ENCODE results near the gene GOSR1.
"Not testable (repeated sequence)": the region's sequence is repeated elsewhere in the genome, so short reads cannot be mapped to it uniquely, and the experiment has no call there.

GOSR1 gene

DNA sequence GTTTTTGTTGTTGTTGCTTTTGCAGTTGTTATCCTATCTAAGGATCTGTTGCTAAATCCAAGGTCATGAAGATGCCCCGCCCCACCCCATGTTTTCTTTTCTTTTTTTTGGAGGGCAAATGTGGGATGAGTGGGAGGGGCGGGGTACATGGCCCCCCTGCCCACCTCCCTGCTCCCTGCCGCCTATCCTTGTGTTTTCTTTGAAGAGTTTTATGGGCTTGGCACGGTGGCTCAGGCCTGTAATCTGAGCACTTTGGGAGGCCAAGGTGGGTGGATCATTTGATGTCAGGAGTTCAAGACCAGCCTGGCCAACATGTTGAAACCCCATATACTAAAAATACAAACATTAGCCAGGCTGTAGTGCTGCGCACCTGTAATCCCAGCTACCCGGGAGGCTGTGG is 18.8 kb upstream of the GOSR1 start:
- Histone ChIP-seq H3K4me3 (ENCODE audit: low read length) (no peak overlapping the region), H3K27me3 (ENCODE audit: control insufficient read depth, insufficient read depth, low read length) (no peaks in the 10 kb centered on the region), H3K36me3 (ENCODE audit: control insufficient read depth, insufficient read depth, low read length) (peaks cover 3% of the 10 kb centered on the region; the same call in 1 of the 2 replicates), H3K9me3 (ENCODE audit: control insufficient read depth, insufficient read depth, low read length) (no peaks in the 10 kb centered on the region), H3K4me1 (ENCODE audit: control insufficient read depth, insufficient read depth, low read length) (no peaks in the 10 kb centered on the region), H3K27ac (ENCODE audit: low read length) (no peak overlapping the region)
- DNase-seq (ENCODE audit: low read depth, low spot score) = no peak
- WGBS (ENCODE audit: insufficient coverage, insufficient read length) = no CpG with 5 or more reads among the region's 6 CpGs

DNA sequence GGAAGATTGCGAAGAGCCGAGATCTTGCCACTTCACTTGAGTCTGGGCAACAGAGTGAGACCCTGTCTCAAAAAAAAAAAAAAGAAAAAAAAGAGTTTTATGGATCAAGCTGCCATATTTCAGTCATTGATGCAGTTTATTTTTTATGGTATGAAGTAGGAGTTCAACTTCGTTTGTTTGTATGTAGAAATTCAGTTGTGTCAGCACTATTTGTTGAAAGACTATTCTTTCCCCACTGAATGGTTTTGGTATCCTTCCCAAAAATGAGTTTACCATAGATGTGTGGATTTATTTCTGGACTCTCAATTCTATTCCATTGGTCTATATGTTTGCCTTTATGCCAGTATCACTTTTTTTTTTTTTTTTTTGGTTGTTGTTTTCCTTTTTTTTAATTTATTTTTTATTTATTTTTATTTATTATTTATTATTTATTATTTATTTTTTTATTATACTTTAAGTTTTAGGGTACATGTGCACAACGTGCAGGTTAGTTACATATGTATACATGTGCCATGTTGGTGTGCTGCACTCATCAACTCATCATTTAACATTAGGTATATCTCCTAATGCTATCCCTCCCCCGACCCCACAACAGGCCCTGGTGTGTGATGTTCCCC is 18.3 kb upstream of the GOSR1 start:
- not testable (repeated sequence) for H3K9me3 ChIP-seq (ENCODE audit: control insufficient read depth, insufficient read depth, low read length); H3K36me3 ChIP-seq (ENCODE audit: control insufficient read depth, insufficient read depth, low read length); DNase-seq (ENCODE audit: low read depth, low spot score); H3K27me3 ChIP-seq (ENCODE audit: control insufficient read depth, insufficient read depth, low read length); H3K27ac ChIP-seq (ENCODE audit: low read length); H3K4me1 ChIP-seq (ENCODE audit: control insufficient read depth, insufficient read depth, low read length); H3K4me3 ChIP-seq (ENCODE audit: low read length)
- no CpG with 5 or more reads among the region's 5 CpGs for WGBS (ENCODE audit: insufficient coverage, insufficient read length)

DNA sequence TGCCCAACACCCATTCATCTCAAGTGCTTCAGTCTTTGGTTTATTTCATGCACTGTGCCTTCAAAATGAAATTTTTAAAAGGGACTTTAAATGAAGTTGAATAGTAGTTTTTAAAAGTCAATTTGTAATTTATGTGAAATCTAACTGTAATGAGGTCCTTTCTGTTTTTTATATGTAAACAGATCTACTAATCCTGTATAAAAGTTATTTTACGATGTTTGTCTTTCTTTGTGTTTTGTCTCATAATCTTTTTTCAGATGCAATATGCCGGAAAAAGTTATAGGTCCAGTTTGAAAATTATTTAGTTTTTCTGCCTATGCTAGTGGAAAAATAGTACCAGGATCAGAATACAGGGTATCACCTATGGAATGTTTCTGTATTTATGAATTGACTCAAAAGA is 8.7 kb upstream of the GOSR1 start:
- no CpG with 5 or more reads among the region's 2 CpGs for WGBS (ENCODE audit: insufficient coverage, insufficient read length)
- Histone ChIP-seq H3K36me3 (ENCODE audit: control insufficient read depth, insufficient read depth, low read length) (no peaks in the 10 kb centered on the region; the same call in 1 of the 2 replicates), H3K9me3 (ENCODE audit: control insufficient read depth, insufficient read depth, low read length) (no peaks in the 10 kb centered on the region), H3K27me3 (ENCODE audit: control insufficient read depth, insufficient read depth, low read length) (no peaks in the 10 kb centered on the region), H3K4me1 (ENCODE audit: control insufficient read depth, insufficient read depth, low read length) (no peaks in the 10 kb centered on the region), H3K27ac (ENCODE audit: low read length) (no peak overlapping the region), H3K4me3 (ENCODE audit: low read length) (no peak overlapping the region)
- DNase-seq (ENCODE audit: low read depth, low spot score) = no peak

DNA sequence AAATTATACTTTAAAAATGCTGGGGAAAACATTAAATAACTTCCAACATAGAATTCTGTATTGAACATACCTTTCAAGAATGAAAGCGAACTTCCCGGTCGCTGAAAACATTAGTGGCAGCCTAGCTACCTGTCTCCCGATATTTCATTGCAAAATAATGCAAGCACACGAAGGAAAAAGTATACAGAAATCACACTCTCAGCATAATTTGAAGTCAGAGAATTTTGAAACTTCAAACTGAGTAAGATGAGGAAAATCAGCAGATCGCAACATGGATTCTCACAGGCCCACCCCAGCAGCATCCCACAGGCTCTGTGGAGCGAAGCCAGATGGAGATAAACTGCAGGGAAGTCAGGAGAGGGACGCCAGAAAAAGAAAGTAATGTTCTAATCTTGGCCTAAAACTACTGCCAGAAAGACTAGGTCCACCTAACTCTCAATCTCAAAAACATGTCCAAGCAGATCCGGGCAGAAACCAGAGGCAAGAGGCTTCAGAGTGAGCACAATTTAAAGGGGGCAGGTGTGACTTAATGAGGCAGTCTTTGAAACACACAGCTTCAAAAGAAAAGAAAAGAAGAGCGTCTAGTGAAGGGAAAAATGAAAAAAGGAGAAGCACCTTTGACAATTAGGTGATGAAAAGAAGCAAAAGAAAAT is 4.8 kb upstream of the GOSR1 start:
- no CpG with 5 or more reads among the region's 10 CpGs for WGBS (ENCODE audit: insufficient coverage, insufficient read length)
- H3K9me3 ChIP-seq (ENCODE audit: control insufficient read depth, insufficient read depth, low read length) = no peaks in the 10 kb centered on the region

DNA sequence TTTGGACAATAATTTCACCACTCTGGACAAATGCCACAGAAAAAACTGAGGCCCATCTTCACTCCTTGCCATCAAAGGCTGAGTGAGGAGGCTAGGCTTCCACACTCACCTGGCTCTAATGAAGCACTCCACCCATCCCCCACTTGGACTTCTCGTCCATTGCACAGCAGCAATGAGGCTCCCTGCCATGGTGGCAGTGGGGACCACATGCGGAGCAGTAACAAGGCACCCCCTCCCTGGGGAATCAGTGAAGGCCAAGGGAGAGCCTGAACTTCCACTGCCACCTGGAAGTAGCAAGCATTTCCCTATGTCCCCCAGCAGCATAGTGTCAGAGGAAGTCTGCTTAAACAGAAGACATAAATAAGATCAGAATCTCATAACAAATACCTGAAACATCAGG is 2.0 kb upstream of the GOSR1 start:
- H3K4me1 ChIP-seq (ENCODE audit: control insufficient read depth, insufficient read depth, low read length) = no peaks in the 10 kb centered on the region
- no peak overlapping the region for H3K4me3 ChIP-seq (ENCODE audit: low read length)
- no peaks in the 10 kb centered on the region for H3K27me3 ChIP-seq (ENCODE audit: control insufficient read depth, insufficient read depth, low read length)
- no peaks in the 10 kb centered on the region for H3K36me3 ChIP-seq (ENCODE audit: control insufficient read depth, insufficient read depth, low read length)
- H3K27ac ChIP-seq (ENCODE audit: low read length) = no peak overlapping the region
- no CpG with 5 or more reads among the region's 2 CpGs for WGBS (ENCODE audit: insufficient coverage, insufficient read length)
- DNase-seq (ENCODE audit: low read depth, low spot score) = no peak
- no peaks in the 10 kb centered on the region for H3K9me3 ChIP-seq (ENCODE audit: control insufficient read depth, insufficient read depth, low read length)

More for the DNA sequence above, 4.8 kb upstream of the GOSR1 start:
- no peak for DNase-seq (ENCODE audit: low read depth, low spot score)
- Histone ChIP-seq H3K4me1 (ENCODE audit: control insufficient read depth, insufficient read depth, low read length) (no peaks in the 10 kb centered on the region), H3K27ac (ENCODE audit: low read length) (no peak overlapping the region), H3K36me3 (ENCODE audit: control insufficient read depth, insufficient read depth, low read length) (no peaks in the 10 kb centered on the region), H3K4me3 (ENCODE audit: low read length) (no peak overlapping the region), H3K27me3 (ENCODE audit: control insufficient read depth, insufficient read depth, low read length) (no peaks in the 10 kb centered on the region)

- Histone ChIP-seq H3K27ac (ENCODE audit: low read length) (no peak overlapping the region), H3K9me3 (ENCODE audit: control insufficient read depth, insufficient read depth, low read length) (no peaks in the 10 kb centered on the region), H3K4me1 (ENCODE audit: control insufficient read depth, insufficient read depth, low read length) (no peaks in the 10 kb centered on the region), H3K4me3 (ENCODE audit: low read length) (peak overlapping the region; percentile 3; the same call in 1 of the 2 replicates), H3K27me3 (ENCODE audit: control insufficient read depth, insufficient read depth, low read length) (no peaks in the 10 kb centered on the region), H3K36me3 (ENCODE audit: control insufficient read depth, insufficient read depth, low read length) (no peaks in the 10 kb centered on the region; the same call in 1 of the 2 replicates)
- no peak for DNase-seq (ENCODE audit: low read depth, low spot score)
- WGBS (ENCODE audit: insufficient coverage, insufficient read length) = no CpG with 5 or more reads among the region's 7 CpGs
These were observed 504 bp upstream of the GOSR1 start for GRCh38 chr17:30476726-30477082.

DNA sequence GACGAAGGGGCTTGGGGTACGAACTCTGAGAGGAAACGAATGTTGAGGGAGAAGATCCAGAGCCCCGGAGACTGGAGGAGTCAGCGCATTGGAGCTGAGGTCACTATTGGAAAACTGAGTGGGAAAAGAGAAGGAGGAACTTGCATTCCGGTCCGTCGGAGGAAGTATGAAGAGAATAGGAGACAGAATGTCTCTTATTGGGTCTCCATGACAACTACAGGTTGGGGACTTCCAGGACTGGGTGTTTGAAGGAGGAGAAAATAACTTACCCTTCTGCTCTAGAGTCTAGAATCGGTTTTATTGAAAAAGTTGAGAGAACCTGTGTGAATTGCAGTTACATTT is 537 bp downstream of the GOSR1 start:
- no peaks in the 10 kb centered on the region for H3K27me3 ChIP-seq (ENCODE audit: control insufficient read depth, insufficient read depth, low read length)
- WGBS (ENCODE audit: insufficient coverage, insufficient read length) = no CpG with 5 or more reads among the region's 9 CpGs
- H3K4me1 ChIP-seq (ENCODE audit: control insufficient read depth, insufficient read depth, low read length) = no peaks in the 10 kb centered on the region
- peak overlapping the region; percentile 67 for H3K4me3 ChIP-seq (ENCODE audit: low read length)
- no peaks in the 10 kb centered on the region; the same call in 1 of the 2 replicates for H3K36me3 ChIP-seq (ENCODE audit: control insufficient read depth, insufficient read depth, low read length)
- no peak overlapping the region for H3K27ac ChIP-seq (ENCODE audit: low read length)
- H3K9me3 ChIP-seq (ENCODE audit: control insufficient read depth, insufficient read depth, low read length) = no peaks in the 10 kb centered on the region
- no peak for DNase-seq (ENCODE audit: low read depth, low spot score)

GRCh38 chr17:30482555-30482954 is 5.3 kb downstream of the GOSR1 start:
- H3K27ac ChIP-seq (ENCODE audit: low read length) = no peak overlapping the region
- H3K4me1 ChIP-seq (ENCODE audit: control insufficient read depth, insufficient read depth, low read length) = no peaks in the 10 kb centered on the region
- H3K27me3 ChIP-seq (ENCODE audit: control insufficient read depth, insufficient read depth, low read length) = no peaks in the 10 kb centered on the region
- no peak overlapping the region for H3K4me3 ChIP-seq (ENCODE audit: low read length)
- H3K36me3 ChIP-seq (ENCODE audit: control insufficient read depth, insufficient read depth, low read length) = peaks cover 3% of the 10 kb centered on the region; the same call in 1 of the 2 replicates
- no peaks in the 10 kb centered on the region for H3K9me3 ChIP-seq (ENCODE audit: control insufficient read depth, insufficient read depth, low read length)
- no peak for DNase-seq (ENCODE audit: low read depth, low spot score)

DNA sequence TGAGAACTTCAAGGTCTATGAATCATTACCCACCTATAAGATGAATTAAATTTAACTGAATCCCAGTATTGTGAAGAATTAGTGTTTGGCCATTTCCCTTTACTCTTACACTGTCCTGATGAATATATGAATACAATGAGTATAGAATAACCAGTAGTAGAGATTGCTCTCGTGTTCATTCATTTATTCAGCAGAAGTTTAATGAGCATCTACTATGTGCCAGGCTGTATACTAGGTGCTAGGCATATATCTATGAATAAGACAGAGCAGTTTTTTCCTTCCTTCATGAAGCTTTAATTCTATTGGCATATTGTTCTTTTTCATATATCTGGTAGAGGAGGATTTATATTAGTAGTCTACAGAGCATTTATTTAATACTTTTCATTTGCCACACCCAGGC is 6.0 kb downstream of the GOSR1 start:
- Histone ChIP-seq H3K36me3 (ENCODE audit: control insufficient read depth, insufficient read depth, low read length) (peaks cover 3% of the 10 kb centered on the region; the same call in 1 of the 2 replicates), H3K27ac (ENCODE audit: low read length) (no peak overlapping the region), H3K9me3 (ENCODE audit: control insufficient read depth, insufficient read depth, low read length) (no peaks in the 10 kb centered on the region), H3K27me3 (ENCODE audit: control insufficient read depth, insufficient read depth, low read length) (no peaks in the 10 kb centered on the region), H3K4me3 (ENCODE audit: low read length) (no peak overlapping the region), H3K4me1 (ENCODE audit: control insufficient read depth, insufficient read depth, low read length) (no peaks in the 10 kb centered on the region)
- WGBS (ENCODE audit: insufficient coverage, insufficient read length) = no CpG with 5 or more reads among the region's 1 CpG
- DNase-seq (ENCODE audit: low read depth, low spot score) = no peak

DNA sequence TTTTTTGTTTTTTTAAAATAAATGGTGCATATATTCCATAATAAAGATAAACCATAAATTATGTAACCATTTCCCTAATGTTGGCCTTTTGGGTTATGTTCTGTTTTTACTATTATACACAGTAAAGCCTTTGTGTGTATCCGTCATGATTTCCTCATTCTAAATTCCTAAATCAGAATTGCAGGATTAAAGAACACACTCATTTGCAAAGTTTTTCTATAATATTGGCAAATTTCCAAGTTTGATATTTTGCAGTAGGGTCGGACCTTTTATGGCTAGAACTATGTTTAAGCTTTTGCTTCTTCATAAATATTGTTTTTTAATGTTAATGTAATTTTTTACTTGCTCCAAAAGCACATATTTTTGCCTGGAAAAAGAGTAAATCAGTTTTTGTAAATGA is 16.6 kb downstream of the GOSR1 start:
- Histone ChIP-seq H3K27me3 (ENCODE audit: control insufficient read depth, insufficient read depth, low read length) (no peaks in the 10 kb centered on the region), H3K4me3 (ENCODE audit: low read length) (no peak overlapping the region), H3K27ac (ENCODE audit: low read length) (no peak overlapping the region), H3K9me3 (ENCODE audit: control insufficient read depth, insufficient read depth, low read length) (no peaks in the 10 kb centered on the region), H3K36me3 (ENCODE audit: control insufficient read depth, insufficient read depth, low read length) (peaks cover 6% of the 10 kb centered on the region; the same call in 1 of the 2 replicates), H3K4me1 (ENCODE audit: control insufficient read depth, insufficient read depth, low read length) (no peaks in the 10 kb centered on the region)
- DNase-seq (ENCODE audit: low read depth, low spot score) = no peak
- no CpG with 5 or more reads among the region's 2 CpGs for WGBS (ENCODE audit: insufficient coverage, insufficient read length)

GRCh38 chr17:30495586-30495985 is 18.4 kb downstream of the GOSR1 start:
- Histone ChIP-seq H3K4me3 (ENCODE audit: low read length) (no peak overlapping the region), H3K4me1 (ENCODE audit: control insufficient read depth, insufficient read depth, low read length) (no peaks in the 10 kb centered on the region), H3K36me3 (ENCODE audit: control insufficient read depth, insufficient read depth, low read length) (peaks cover 6% of the 10 kb centered on the region; the same call in 1 of the 2 replicates), H3K9me3 (ENCODE audit: control insufficient read depth, insufficient read depth, low read length) (no peaks in the 10 kb centered on the region), H3K27ac (ENCODE audit: low read length) (no peak overlapping the region), H3K27me3 (ENCODE audit: control insufficient read depth, insufficient read depth, low read length) (no peaks in the 10 kb centered on the region)
- no peak for DNase-seq (ENCODE audit: low read depth, low spot score)

Data from iPS DF 6.9 (cell line).